Fibroblast of mammary gland (primary cell): Measurements from ENCODE around the gene GUCD1.

ENCODE experiments used
- DNase-seq: peaks from one replicate; pipeline ENCODE4 v3.0.0-alpha.2; 2010; ENCODE audit warnings: low read depth
- H3K4me3 ChIP-seq: 2 replicates; pipeline ENCODE4 v1.5.1; 2011; ENCODE audit warnings: low read depth, mild to moderate bottlenecking, low read length, moderate library complexity; ENCODE audit not compliant: control insufficient read depth
- CTCF ChIP-seq: conservative IDR thresholded peaks from 2 replicates; pipeline ENCODE4 v1.5.1; 2011; ENCODE audit warnings: low read depth, low read length, inconsistent platforms; ENCODE audit not compliant: control insufficient read depth, insufficient read depth

Gene GUCD1

GRCh38 chr22:24496234-24496633, 58.7 kb downstream of the GUCD1 start:
- DNase-seq = no peak
- TF ChIP-seq CTCF = no peak

GRCh38 chr22:24495365-24495675, 59.6 kb downstream of the GUCD1 start:
- H3K4me3 ChIP-seq = no peak overlapping the region
- DNase-seq = no peak
- no peak for TF ChIP-seq CTCF

More at GRCh38 chr22:24496234-24496633, 58.7 kb downstream of the GUCD1 start:
- H3K4me3 ChIP-seq = no peak overlapping the region

- DNase-seq = no peak
- H3K4me3 ChIP-seq = no peak within 1 kb of the TSS
- no peak for TF ChIP-seq CTCF
These were observed 60.2 kb downstream of the GUCD1 start, which contains the start of gene UPB1 for GRCh38 chr22:24494528-24495364. Gene UPB1, plus strand, starts transcription at chr22:24495332. Its CDS starts 72 bp downstream, at chr22:24495404.

- DNase-seq = no peak
- no peak for TF ChIP-seq CTCF
- no peak overlapping the region for H3K4me3 ChIP-seq
These were observed 60.8 kb downstream of the GUCD1 start for GRCh38 chr22:24494167-24494527.

DNA sequence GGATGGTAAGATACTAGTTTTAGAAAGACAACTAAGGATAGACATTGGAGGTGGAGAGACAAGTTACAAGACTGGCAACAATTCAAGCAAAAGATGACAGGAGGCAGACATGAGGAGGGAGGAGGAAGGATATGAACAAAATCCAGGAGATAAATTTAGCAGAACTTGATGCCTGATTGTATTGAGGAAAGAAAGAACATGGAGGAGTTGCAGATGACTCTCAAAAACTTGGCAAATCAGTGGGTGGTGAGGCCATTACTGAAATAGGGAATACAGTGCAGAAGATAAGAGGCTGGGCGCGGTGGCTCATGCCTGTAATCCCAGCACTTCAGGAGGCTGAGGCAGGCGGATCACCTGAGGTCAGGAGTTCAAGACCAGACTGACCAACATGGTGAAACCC, 62.5 kb downstream of the GUCD1 start:
- TF ChIP-seq CTCF = no peak
- no peak overlapping the region for H3K4me3 ChIP-seq
- DNase-seq = no peak
